Left lung (tissue), 10 donors: ENCODE measurements around the gene MAPK8. TPM values are rescaled to one million over a fixed set of nuclear protein-coding genes. Genes with fewer than 3 reads are reported as not detected.
"Not testable (repeated sequence)": the region's sequence is repeated elsewhere in the genome, so short reads cannot be mapped to it uniquely, and the experiment has no call there.

Source experiments
- ATAC-seq: fragments of 200-7000 bp; cut with Tn5 transposase; one replicate; pipeline ENCODE4 v1.9.1; 2020; ENCODE audit warnings: moderate library complexity
- DNase-seq, 4 donors: peaks; one replicate each; pipeline ENCODE4 v3.0.0-alpha.2; 2013 to 2020
- H3K27ac ChIP-seq, 2 donors: fragments of 200-600 bp; sonication (generic) in 1 of 2; one replicate each; pipeline versions ENCODE4 v1.5.0 to v1.8.0; 2020 to 2021
- H3K27me3 ChIP-seq, 2 donors: fragments of 200-600 bp; sonication (generic) in 1 of 2; one replicate each; pipeline versions ENCODE4 v1.5.0 to v1.8.0; 2020 to 2021
- H3K36me3 ChIP-seq, 2 donors: fragments of 200-600 bp; sonication (generic) in 1 of 2; one replicate each; pipeline versions ENCODE4 v1.5.0 to v1.8.0; 2020 to 2021
- H3K4me1 ChIP-seq, 2 donors: fragments of 200-600 bp; one replicate each; pipeline ENCODE4 v1.8.0; 2021
- H3K4me3 ChIP-seq, 2 donors: fragments of 200-600 bp; sonication (generic) in 1 of 2; one replicate each; pipeline versions ENCODE4 v1.5.0 to v1.8.0; 2020 to 2021; ENCODE audit warnings: mild to moderate bottlenecking in 1 of 2
- H3K9me3 ChIP-seq, 2 donors: fragments of 200-600 bp; sonication (generic) in 1 of 2; one replicate each; pipeline versions ENCODE4 v1.5.0 to v1.8.0; 2020 to 2021
- intact Hi-C, 2 donors: fragments of 100-400 bp; cut with DNase I; formaldehyde crosslinking; loops; one replicate each; pipeline versions ENCODE4 v1.11.2 to v1.14.2; 2022
- polyA plus RNA-seq, 6 donors: library from polyadenylated mRNA; unstranded; fragments of 120-200 nt; gene quantifications; one replicate each; pipeline ENCODE4 v1.2.1, GENCODE V29; 2013; ENCODE audit not compliant: insufficient read length in 6 of 6
- total RNA-seq, 2 donors: library from RNA; stranded (reverse); fragmentation: NEBNext Ultra II Directional; extraction: Animal tissue kit (Norgen Biotek cat#: 25700); gene quantifications; one replicate each; pipeline ENCODE4 v1.2.1, GENCODE V29; 2021
- TF ChIP-seq, protein P1 (sequence below), 2 donors: fragments of 200-600 bp; sonication (generic) in 1 of 2; IDR thresholded peaks; one replicate each; pipeline versions ENCODE4 v1.5.0 to v1.8.0; 2021; ENCODE audit warnings: antibody characterized with exemption in 2 of 2
- donor health status: DM: no; HTN: yes; CAD: no.
- donor health status: DM: no; HTN: no; CAD: no.

The MAPK8 gene
- total and polyA plus RNA-seq, 8 donors = 31.3 to 81.8 (median 71.7) TPM

DNA sequence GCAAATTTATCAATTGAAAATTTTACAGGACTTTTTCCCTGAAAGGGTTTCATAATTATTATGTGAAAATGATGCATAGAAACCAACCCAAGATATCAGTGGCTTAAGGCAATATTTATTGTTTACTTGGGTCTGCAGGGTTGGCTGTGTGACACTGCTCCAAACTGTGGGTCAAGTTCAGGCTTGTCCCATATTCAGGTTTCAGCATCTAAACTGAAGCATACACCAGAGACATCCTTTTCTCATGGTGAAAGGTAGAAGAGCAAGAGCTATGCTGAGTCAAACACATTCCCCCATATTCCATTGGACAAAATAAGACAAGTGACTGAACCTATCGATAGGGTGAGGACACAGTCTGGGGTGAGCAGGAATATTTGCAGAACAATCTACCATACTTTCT lies 110.9 kb downstream of the MAPK8 start:
- no peak for ATAC-seq
- H3K4me1 ChIP-seq = no peaks in the 10 kb centered on the region
- H3K36me3 ChIP-seq = peaks cover 0 to 8% of the 10 kb centered on the region in 2 donors
- no peak overlapping the region for H3K4me3 ChIP-seq
- TF ChIP-seq, protein P1, sequence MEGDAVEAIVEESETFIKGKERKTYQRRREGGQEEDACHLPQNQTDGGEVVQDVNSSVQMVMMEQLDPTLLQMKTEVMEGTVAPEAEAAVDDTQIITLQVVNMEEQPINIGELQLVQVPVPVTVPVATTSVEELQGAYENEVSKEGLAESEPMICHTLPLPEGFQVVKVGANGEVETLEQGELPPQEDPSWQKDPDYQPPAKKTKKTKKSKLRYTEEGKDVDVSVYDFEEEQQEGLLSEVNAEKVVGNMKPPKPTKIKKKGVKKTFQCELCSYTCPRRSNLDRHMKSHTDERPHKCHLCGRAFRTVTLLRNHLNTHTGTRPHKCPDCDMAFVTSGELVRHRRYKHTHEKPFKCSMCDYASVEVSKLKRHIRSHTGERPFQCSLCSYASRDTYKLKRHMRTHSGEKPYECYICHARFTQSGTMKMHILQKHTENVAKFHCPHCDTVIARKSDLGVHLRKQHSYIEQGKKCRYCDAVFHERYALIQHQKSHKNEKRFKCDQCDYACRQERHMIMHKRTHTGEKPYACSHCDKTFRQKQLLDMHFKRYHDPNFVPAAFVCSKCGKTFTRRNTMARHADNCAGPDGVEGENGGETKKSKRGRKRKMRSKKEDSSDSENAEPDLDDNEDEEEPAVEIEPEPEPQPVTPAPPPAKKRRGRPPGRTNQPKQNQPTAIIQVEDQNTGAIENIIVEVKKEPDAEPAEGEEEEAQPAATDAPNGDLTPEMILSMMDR (IDR thresholded peaks at IDR 0.05) = no peak
- intact Hi-C loops = no loop called here
- no peak for DNase-seq
- peaks cover 0 to 5% of the 10 kb centered on the region in 2 donors for H3K9me3 ChIP-seq
- H3K27ac ChIP-seq = no peak overlapping the region
- no peaks in the 10 kb centered on the region for H3K27me3 ChIP-seq

DNA sequence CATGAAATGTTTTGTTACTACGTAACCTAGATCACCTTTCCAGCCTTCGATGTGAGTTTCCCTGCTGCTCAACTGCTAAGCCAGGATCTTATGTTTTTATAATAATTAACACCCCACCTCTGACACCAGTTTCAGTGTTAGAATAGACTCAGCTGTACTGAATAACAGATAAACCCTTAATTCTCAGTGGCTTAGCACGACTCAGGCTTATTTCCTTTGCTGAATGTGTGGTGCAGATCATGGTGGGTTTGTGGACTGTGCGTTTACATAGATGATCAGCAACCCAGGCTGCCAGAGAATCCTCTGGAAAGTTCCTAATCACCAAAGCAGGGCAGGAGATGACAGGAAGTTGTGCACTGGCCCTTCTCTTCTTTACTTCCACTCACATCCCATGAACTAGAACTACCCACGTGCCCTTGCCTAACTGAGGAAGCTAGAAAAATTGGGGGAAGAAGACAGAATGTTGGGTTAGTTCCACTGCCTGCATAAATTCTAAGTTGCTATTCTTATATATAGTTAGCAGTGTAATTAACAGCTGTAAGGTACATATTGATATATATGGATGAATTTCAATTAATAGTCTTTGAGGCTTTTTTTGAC lies 111.8 kb downstream of the MAPK8 start:
- no peaks in the 10 kb centered on the region for H3K36me3 ChIP-seq
- TF ChIP-seq, protein P1 (IDR thresholded peaks at IDR 0.05) = no peak
- H3K27me3 ChIP-seq = no peaks in the 10 kb centered on the region
- no peak overlapping the region for H3K4me3 ChIP-seq
- no peak overlapping the region for H3K27ac ChIP-seq
- DNase-seq = no peak
- H3K4me1 ChIP-seq = no peaks in the 10 kb centered on the region
- intact Hi-C loops = no loop called here
- ATAC-seq = peak; percentile 25
- no peaks in the 10 kb centered on the region for H3K9me3 ChIP-seq

DNA sequence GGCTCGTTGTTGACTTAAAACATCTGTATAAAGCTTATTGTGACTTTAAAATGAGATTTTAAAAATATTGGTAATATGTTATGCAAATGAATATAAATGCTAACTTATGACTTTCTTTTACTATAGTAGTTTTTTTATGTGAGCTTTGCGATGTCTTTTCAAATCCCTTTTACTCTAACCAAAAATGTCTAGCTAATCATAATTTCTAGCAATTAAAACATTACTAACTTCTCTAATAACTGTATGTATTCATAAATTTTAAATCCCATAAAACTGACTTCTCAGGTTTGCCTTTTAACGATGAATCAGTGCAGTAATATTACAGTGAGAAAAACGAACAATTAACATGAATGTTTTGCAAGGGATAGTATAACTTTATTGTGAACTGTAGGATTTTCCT lies 113.2 kb downstream of the MAPK8 start:
- intact Hi-C loops = no loop called here
- H3K27ac ChIP-seq = no peak overlapping the region
- TF ChIP-seq, protein P1 (IDR thresholded peaks at IDR 0.05) = no peak
- no peak overlapping the region for H3K4me3 ChIP-seq
- H3K4me1 ChIP-seq = no peaks in the 10 kb centered on the region
- H3K9me3 ChIP-seq = no peaks in the 10 kb centered on the region
- no peak for DNase-seq
- H3K27me3 ChIP-seq = no peaks in the 10 kb centered on the region
- ATAC-seq = no peak
- no peaks in the 10 kb centered on the region for H3K36me3 ChIP-seq

DNA sequence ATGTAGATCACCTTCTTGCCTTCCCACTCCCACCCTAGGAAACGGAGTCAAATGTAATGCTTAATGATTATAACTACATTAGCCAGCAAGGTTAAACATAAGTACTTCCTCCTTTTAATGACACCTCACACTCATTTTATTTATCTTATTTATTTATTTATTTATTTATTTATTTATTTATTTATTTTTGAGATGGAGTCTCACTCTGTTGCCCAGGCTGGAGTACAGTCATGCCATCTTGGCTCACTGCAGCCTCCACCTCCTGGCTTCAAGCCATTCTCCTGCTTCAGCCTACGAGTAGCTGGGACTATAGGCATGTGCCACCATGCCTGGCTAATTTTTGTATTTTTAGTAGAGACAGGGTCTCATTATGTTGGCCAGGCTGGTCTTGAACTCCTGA lies 115.4 kb downstream of the MAPK8 start:
- intact Hi-C loops, DNase-seq, H3K4me1 ChIP-seq, H3K36me3 ChIP-seq, H3K27ac ChIP-seq, H3K9me3 ChIP-seq, H3K27me3 ChIP-seq, H3K4me3 ChIP-seq, ATAC-seq: not testable (repeated sequence)

DNA sequence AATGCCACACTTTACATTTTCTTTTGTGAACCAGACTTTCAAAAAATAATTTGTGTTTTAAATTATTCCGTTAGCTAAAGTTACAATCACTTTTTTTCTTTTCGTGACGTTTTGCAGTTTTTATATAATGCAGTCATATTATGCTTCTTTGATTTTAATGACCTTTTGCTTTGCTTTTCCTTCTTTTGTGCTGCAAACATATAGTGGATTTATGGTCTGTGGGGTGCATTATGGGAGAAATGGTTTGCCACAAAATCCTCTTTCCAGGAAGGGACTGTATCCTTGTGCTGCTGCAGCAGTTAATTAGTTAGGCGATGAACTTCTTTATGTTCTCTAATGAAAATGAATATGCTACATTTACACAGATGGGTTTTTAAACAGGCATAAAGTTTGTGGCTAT lies 117.4 kb downstream of the MAPK8 start:
- intact Hi-C loops = no loop called here
- no peaks in the 10 kb centered on the region for H3K9me3 ChIP-seq
- no peaks in the 10 kb centered on the region for H3K4me1 ChIP-seq
- TF ChIP-seq, protein P1 (IDR thresholded peaks at IDR 0.05) = no peak
- peaks cover 0 to 11% of the 10 kb centered on the region in 2 donors for H3K36me3 ChIP-seq
- DNase-seq (no peak), ATAC-seq (no peak)
- H3K4me3 ChIP-seq = no peak overlapping the region
- H3K27ac ChIP-seq = no peak overlapping the region
- no peaks in the 10 kb centered on the region for H3K27me3 ChIP-seq

DNA sequence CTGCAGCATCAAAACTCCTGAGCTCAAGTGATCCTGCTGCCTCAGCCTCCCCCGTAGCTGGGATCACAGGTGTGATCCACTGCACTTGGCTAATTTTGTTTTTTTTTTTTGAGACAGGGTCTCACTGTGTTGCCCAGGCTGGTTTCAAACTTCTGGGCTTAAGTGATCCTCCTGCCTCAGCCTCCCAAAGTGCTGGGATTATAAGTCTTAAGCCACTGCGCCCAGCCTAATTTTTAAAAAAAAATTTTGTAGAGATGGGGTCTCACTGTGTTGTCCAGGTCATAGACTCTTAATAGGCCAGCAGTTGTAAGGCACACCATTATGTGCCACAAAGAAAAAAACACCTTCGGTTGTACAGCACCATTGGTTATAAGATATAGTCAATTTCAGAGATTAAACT lies 122.4 kb downstream of the MAPK8 start:
- H3K27ac ChIP-seq = no peak overlapping the region
- H3K4me1 ChIP-seq = no peaks in the 10 kb centered on the region
- ATAC-seq = no peak
- H3K4me3 ChIP-seq = no peak overlapping the region
- peaks cover 0 to 11% of the 10 kb centered on the region in 2 donors for H3K36me3 ChIP-seq
- TF ChIP-seq, protein P1 (IDR thresholded peaks at IDR 0.05) = no peak
- no peak for DNase-seq
- intact Hi-C loops = no loop called here
- no peaks in the 10 kb centered on the region for H3K27me3 ChIP-seq
- no peaks in the 10 kb centered on the region for H3K9me3 ChIP-seq
